Body of pancreas (tissue), 4 donors: ENCODE results near the gene IL11RA.

Experiments
- CTCF ChIP-seq, 7 experiments: fragments of 450-650 bp in 4 of 7; fragments of 200-600 bp in 3 of 7; sonication (generic) in 3 of 7; IDR thresholded peaks; one replicate each; pipeline ENCODE4 v1.5.1; 2016 to 2019; ENCODE audit warnings: antibody characterized with exemption in 7 of 7
- POLR2A ChIP-seq, 3 donors: fragments of 450-650 bp; IDR thresholded peaks; one replicate each; pipeline ENCODE4 v1.6.1; 2016; ENCODE audit warnings: antibody characterized with exemption in 3 of 3, mild to moderate bottlenecking in 2 of 3

- no peak for TF ChIP-seq POLR2A (IDR thresholded peaks at IDR 0.05)
- no peak for TF ChIP-seq CTCF (IDR thresholded peaks at IDR 0.05)
These were observed 44.7 kb upstream of the IL11RA start for GRCh38 chr9:34607331-34607730.
